Measurements from ENCODE around the gene SNAPIN.
"Not testable (repeated sequence)": the region's sequence is repeated elsewhere in the genome, so short reads cannot be mapped to it uniquely, and the experiment has no call there.

The SNAPIN gene

DNA sequence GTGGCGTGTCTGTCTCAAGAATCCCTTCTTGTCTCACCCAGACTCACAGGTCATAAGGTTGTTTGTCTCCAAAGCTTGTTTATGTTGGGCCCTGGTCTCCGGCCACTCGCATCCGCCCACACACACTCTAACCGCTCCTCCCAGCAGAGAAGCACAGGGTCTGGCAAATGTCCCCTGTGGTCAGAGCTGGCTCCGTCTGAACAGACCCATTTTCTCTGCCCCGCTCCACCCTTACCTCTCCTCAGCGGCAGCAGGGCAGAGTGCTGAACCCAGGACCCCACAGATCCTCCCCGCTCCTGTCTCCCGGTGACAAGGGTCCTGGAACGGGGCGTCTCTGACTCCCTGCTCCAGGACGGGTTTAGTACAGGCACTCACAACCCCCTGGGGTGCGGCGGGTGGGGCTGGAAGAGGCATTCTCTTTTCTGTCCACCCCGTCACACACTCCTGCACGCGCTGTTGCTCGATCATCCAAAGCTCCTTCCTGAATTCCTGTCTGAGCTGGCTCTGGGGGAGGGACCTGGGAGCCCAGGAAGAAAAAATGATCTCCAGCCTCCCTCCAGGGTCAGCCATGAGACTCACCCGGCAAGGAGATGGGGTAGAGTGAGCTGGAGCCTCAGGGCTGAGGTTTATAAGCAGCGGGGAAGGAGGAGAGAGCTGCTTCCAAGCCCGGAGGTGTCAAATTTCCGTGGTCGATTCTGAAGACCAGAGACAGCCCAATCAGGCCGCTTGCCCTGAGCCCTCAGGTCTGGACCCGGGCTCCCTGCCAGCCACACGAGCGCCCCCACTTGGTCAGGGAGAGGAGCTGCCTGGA is 31.4 kb upstream of the SNAPIN start, which contains the start of gene S100A13:
Gene S100A13, minus strand, starts transcription at position 602 of the 811 bp plus-strand sequence. CDS start 1,033 bp downstream, outside the sequence.
- no peak for DNase-seq (ENCODE audit: low read depth, low spot score)

DNA sequence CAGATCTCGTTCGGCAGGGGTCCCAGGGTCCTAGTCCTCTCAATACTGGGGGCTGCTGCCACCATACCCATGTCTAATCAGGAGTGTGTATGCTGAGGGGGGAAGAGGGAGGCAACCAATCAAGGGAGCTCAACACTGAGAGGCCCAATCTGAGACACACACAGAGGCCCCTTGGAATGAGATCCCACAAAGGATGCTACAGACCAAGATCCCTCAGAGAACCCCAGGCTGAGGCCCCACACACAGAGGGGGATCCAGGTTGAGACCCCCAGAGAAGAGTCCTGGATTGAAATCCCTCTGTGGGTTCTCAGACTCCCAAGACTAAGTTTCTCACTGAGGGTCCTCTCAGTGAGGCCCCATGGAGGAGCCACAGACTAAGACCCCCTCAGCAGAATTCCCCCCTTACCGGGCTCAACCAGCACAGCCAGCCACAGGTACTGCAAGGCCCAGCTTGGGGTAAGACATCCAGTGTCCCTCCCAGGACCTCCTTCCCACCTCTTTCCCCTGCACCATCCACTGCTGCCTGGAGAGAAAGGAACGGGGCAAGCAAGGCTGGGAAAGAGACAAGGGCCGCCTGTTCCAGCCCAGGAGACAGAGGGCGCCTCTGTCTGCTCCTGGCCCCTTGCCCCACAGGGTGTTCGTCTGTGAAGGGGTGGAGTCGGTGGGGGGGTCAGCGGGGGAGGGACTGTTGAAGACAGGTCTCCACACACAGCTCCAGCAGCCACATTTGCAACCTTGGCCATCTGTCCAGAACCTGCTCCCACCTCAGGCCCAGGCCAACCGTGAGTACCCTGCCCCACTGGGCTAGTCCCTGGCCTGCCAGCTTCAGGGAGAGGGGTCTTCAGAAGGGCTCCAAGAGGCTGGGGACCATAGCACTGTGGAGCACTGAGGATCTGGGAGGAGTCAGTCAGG is 30.5 kb upstream of the SNAPIN start, which contains the start of gene S100A1:
Gene S100A1, plus strand, starts transcription at position 720 of the 912 bp plus-strand sequence. CDS start 2,088 bp downstream, outside the sequence.
- DNase-seq (ENCODE audit: low read depth, low spot score): no peak

GRCh38 chr1:153628638-153629342 is 29.7 kb upstream of the SNAPIN start:
- no peak for DNase-seq (ENCODE audit: low read depth, low spot score)

- no peak for DNase-seq (ENCODE audit: low read depth, low spot score)
Measured at GRCh38 chr1:153629343-153629665, 29.2 kb upstream of the SNAPIN start.

GRCh38 chr1:153629971-153630370 is 28.5 kb upstream of the SNAPIN start:
- DNase-seq (ENCODE audit: low read depth, low spot score): no peak

DNA sequence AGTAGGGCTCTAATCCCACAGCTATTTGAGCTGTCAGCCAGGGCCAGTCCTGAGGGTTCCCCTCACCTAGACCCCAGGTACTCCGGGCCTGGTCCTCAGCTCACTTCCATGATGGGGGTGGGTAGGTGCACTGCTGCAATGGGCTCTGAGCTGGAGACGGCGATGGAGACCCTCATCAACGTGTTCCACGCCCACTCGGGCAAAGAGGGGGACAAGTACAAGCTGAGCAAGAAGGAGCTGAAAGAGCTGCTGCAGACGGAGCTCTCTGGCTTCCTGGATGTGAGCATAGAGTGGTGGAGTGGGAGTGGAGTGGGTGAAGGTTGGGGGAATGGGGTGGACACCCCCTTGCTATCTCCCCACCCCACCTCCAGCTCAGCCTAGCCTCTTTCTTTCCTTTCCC is 28.1 kb upstream of the SNAPIN start:
- DNase-seq (ENCODE audit: low read depth, low spot score): no peak

DNA sequence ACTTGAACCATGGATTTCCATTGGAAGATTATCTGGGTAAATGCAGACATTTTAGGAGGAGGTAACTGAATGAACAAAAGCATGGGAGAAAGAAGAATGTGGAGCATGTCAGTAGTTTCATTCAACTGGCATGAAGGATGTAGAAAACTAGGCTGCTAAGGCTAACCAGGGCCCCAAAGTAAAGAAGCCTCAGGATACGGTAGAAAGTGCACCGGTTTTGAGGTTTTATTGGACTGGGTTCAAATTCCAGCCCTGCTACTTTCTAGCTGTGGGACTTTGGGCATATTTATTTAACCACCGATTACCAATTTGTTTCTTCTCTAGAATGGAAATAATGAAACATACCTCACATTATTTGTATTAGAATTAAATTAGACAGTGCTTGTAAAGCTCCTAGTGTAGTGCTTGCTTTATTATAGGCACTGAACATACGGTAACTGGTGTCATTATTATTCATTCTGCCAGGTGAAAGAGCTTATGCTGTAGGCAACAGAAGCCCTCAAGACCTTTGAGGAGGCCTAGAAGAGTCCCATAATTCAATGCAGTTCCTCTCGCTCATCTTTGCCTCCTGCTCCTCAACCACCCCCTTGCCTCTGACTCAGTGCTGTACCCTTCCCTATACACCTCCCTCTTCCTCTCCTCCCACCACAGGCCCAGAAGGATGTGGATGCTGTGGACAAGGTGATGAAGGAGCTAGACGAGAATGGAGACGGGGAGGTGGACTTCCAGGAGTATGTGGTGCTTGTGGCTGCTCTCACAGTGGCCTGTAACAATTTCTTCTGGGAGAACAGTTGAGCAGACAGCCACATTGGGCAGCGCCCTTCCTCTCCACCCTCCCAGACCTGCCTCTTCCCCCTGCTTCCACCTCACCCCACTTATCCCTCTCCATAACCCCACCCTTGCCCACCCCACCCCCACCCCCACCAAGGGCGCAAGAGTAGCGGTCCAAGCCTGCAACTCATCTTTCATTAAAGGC is 27.2 kb upstream of the SNAPIN start:
- no peak for DNase-seq (ENCODE audit: low read depth, low spot score)

DNA sequence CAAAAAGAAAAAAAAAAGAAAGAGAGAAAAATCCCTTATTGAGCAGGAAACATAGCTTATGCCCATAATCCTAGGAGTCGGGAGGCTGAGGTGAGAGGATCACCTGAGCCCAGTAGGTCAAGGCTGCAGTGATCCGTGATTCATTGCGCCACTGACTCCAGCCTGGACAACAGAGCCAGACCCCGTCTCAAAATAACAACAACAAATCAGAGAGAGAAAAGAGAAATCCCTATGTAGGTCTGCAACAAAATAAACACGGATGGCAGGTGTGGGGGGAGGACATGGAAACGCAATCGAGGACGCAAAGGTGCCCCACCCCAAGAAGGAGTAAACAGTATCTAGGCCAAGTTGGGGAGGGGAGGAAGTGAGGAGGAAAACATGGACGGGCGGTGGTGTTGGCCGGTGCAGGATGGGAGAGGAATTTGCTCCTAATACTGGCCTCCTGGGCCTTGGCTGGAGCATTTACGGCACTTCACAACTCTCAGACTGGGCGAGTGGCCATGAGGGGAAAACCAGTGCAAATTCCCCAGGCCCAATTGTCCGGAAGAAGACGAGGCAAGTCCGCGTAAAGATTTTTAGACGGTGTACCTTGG is 25.2 kb upstream of the SNAPIN start:
- DNase-seq (ENCODE audit: low read depth, low spot score): no peak

GRCh38 chr1:153633754-153634665 is 24.5 kb upstream of the SNAPIN start, which contains the start of gene CHTOP:
TSS of gene CHTOP (plus strand) at chr1:153634066. CDS start at chr1:153636589, 2,523 bp downstream.
- DNase-seq (ENCODE audit: low read depth, low spot score): peak; percentile 97

DNA sequence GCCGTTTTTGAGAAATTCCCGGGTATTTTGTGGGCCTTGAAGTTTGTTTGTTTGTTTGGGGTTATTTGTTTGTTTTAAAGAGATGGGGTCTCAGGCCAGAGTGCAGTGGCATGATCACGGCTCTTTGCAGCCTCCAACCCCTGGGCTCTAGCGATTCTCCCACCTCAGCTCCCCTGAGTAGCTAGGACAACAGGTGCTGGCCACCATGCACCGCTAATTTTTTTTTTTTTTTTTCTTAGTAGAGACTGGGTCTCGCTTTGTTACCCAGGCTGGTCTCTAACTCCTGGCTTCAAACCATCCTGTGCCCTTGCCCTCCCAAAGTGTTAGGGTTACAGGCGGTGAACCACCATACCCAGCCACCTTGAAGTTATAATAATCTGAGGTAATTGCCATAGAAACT is 22.6 kb upstream of the SNAPIN start:
- no peak for DNase-seq (ENCODE audit: low read depth, low spot score)

GRCh38 chr1:153636312-153636711 is 22.2 kb upstream of the SNAPIN start:
- no peak for DNase-seq (ENCODE audit: low read depth, low spot score)

GRCh38 chr1:153638261-153638660 is 20.2 kb upstream of the SNAPIN start:
- DNase-seq (ENCODE audit: low read depth, low spot score): no peak

DNA sequence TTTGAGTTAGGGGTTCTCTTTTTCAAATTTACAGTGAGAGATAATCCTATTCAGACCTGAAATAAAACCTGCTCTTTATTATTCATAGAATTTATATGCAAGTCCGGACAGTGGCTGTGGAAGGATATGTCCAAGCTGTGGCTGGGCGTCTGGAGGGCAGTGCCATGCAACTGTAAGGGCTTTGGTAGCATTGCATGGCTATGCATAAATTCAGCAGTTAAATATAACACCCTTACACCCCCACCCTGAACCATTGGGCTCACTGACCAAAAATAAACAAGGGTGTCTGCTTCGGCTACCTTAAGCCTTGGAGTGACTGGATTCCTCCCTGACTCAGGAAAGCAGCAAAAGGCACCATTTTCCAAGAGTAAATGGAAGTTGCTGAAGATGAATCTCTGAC is 19.2 kb upstream of the SNAPIN start:
- DNase-seq (ENCODE audit: low read depth, low spot score): no peak

GRCh38 chr1:153640213-153640612 is 18.3 kb upstream of the SNAPIN start:
- DNase-seq (ENCODE audit: low read depth, low spot score): not testable (repeated sequence)

DNA sequence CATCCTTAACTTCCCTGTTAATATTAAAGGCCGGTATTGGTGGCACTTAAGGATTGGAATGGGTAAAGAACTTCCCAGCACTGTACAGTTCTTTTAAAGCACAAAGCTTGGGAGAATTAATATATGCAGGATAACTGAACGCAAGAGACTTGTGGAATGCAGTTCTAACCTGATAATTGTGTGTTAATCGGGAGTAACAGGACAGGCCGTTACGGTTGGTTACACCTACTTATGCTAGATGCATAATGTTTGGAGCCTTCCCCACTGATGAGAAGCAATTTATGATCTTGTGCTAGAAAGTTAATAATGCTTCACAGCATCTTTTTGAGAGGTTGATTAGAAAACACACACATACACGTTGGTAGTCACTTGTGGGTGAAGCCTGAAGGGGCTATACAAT is 17.6 kb upstream of the SNAPIN start:
- no peak for DNase-seq (ENCODE audit: low read depth, low spot score)

GRCh38 chr1:153642161-153642560 is 16.3 kb upstream of the SNAPIN start:
- DNase-seq (ENCODE audit: low read depth, low spot score): no peak

- no peak for DNase-seq (ENCODE audit: low read depth, low spot score)
Measured at GRCh38 chr1:153643100-153643499, 15.4 kb upstream of the SNAPIN start.

GRCh38 chr1:153643816-153644215 is 14.7 kb upstream of the SNAPIN start:
- DNase-seq (ENCODE audit: low read depth, low spot score): no peak

Measured in activated CD4-positive, CD25-positive, alpha-beta regulatory T cell treated with anti-CD3 and anti-CD28 coated beads, Interleukin-2, amount 50 U/mL, for 16 hours (primary cell).